ENCODE results near the gene CLSTN2.

The CLSTN2 gene

DNA sequence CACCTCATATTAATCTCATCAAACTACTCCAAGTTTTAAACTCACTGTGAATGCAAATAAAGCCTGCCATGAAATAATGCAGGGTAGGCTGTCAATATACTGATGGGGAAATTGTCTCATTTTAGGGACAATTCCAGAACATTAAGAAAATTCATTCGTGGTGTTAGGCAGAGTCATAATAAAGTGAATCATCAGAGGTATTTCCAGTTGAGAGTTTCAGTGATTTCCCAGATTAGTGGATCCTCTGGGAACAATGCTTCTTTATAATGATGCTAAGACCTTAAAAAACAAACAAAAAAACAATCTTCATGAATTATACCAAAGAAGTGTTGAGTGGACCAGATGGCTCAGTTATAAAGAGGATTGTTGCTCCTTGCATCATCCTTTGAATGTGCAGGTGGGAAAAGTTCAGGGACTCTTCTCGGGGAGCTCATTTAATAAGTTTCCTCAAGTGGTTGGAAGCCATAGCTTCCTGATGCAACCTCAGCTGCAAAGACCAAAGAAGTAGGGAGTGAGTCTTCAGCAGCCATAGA is 381.9 kb downstream of the CLSTN2 start:
- Histone ChIP-seq H3K4me1 (ENCODE audit: low read length) (no peaks in the 10 kb centered on the region), H3K9me2 (replicated peaks; ENCODE audit: insufficient read depth, low read length) (no peaks in the 10 kb centered on the region), H3K36me3 (replicated peaks; ENCODE audit: insufficient read depth, low read length) (no peaks in the 10 kb centered on the region), H3K79me2 (ENCODE audit: low read length) (no peaks in the 10 kb centered on the region), H3K27ac (ENCODE audit: low read length) (no peak overlapping the region), H3K4me3 (ENCODE audit: low read length) (no peak overlapping the region), H4K20me1 (ENCODE audit: insufficient read depth, low read length) (no peaks in the 10 kb centered on the region), H3F3A (ENCODE audit: insufficient read depth, low read length) (no peaks in the 10 kb centered on the region), H3K9me3 (replicated peaks; ENCODE audit: insufficient read depth, low read length) (no peaks in the 10 kb centered on the region), H3K27me3 (replicated peaks; ENCODE audit: insufficient read depth, low read length) (no peaks in the 10 kb centered on the region), H3K4me2 (ENCODE audit: low read depth, low read length) (no peak overlapping the region), H3K9ac (ENCODE audit: low read length) (no peak overlapping the region), H2AFZ (ENCODE audit: low read length) (no peak overlapping the region)
- DNase-seq = no peak
- TF ChIP-seq, protein P1, sequence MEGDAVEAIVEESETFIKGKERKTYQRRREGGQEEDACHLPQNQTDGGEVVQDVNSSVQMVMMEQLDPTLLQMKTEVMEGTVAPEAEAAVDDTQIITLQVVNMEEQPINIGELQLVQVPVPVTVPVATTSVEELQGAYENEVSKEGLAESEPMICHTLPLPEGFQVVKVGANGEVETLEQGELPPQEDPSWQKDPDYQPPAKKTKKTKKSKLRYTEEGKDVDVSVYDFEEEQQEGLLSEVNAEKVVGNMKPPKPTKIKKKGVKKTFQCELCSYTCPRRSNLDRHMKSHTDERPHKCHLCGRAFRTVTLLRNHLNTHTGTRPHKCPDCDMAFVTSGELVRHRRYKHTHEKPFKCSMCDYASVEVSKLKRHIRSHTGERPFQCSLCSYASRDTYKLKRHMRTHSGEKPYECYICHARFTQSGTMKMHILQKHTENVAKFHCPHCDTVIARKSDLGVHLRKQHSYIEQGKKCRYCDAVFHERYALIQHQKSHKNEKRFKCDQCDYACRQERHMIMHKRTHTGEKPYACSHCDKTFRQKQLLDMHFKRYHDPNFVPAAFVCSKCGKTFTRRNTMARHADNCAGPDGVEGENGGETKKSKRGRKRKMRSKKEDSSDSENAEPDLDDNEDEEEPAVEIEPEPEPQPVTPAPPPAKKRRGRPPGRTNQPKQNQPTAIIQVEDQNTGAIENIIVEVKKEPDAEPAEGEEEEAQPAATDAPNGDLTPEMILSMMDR (IDR thresholded peaks at IDR 0.05; ENCODE audit: low read length) = no peak
- TF ChIP-seq EZH2 (optimal IDR thresholded peaks at IDR 0.05; ENCODE audit: low read depth, low read length) (no peak), EZH2phosphoT487 (IDR thresholded peaks at IDR 0.05; ENCODE audit: low read length) (no peak)

DNA sequence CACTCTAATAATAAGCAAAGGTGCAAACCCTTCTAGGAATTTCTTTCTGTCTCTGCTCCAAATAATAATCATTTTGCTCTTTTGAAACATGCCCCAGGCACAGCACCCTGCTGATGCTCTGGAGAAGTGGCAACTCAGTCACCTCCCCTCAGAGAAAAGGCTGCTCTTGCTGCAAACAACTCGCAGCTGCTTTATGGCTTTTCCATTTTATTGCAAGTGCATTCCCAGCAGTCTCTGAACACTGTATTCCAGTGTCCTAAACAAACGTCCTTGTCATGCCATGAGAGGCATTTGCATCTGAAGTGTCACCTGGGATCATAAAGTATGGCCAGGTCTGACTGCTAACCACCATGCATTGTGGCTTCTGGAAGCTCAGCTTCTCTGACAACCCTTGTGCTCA is 384.8 kb downstream of the CLSTN2 start:
- Histone ChIP-seq H3K9ac (ENCODE audit: low read length) (no peak overlapping the region), H3K4me1 (ENCODE audit: low read length) (no peaks in the 10 kb centered on the region), H3F3A (ENCODE audit: insufficient read depth, low read length) (no peaks in the 10 kb centered on the region), H3K9me3 (replicated peaks; ENCODE audit: insufficient read depth, low read length) (no peaks in the 10 kb centered on the region), H3K36me3 (replicated peaks; ENCODE audit: insufficient read depth, low read length) (no peaks in the 10 kb centered on the region), H4K20me1 (ENCODE audit: insufficient read depth, low read length) (no peaks in the 10 kb centered on the region), H3K4me3 (ENCODE audit: low read length) (no peak overlapping the region), H3K79me2 (ENCODE audit: low read length) (no peaks in the 10 kb centered on the region), H3K9me2 (replicated peaks; ENCODE audit: insufficient read depth, low read length) (no peaks in the 10 kb centered on the region), H2AFZ (ENCODE audit: low read length) (no peak overlapping the region), H3K4me2 (ENCODE audit: low read depth, low read length) (no peak overlapping the region), H3K27ac (ENCODE audit: low read length) (no peak overlapping the region), H3K27me3 (replicated peaks; ENCODE audit: insufficient read depth, low read length) (no peaks in the 10 kb centered on the region)
- DNase-seq = no peak
- TF ChIP-seq EZH2 (optimal IDR thresholded peaks at IDR 0.05; ENCODE audit: low read depth, low read length) (no peak), EZH2phosphoT487 (IDR thresholded peaks at IDR 0.05; ENCODE audit: low read length) (no peak)
- TF ChIP-seq, protein P1 (IDR thresholded peaks at IDR 0.05; ENCODE audit: low read length) = no peak

DNA sequence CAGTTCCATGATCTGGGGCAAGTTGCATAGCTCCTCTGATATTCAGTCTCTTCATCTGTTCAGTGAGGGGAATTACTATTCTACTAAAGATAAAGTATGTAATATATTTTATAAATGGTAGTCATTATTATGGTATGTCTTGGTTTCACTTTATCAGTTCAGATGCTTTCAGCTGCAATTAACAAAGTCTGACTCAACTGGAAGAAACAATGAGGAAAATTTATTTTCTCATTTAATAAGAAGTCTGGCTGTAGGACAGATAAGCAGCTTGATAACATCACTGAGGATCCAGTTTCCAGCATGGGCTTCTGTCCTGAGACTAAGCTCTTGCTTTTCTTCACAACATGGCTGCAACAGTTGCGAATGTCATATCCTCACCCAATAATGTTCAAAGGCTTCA is 388.6 kb downstream of the CLSTN2 start:
- TF ChIP-seq EZH2phosphoT487 (IDR thresholded peaks at IDR 0.05; ENCODE audit: low read length) (no peak), EZH2 (optimal IDR thresholded peaks at IDR 0.05; ENCODE audit: low read depth, low read length) (no peak)
- TF ChIP-seq, protein P1 (IDR thresholded peaks at IDR 0.05; ENCODE audit: low read length) = no peak
- no peaks in the 10 kb centered on the region for H3K9me2 ChIP-seq (replicated peaks; ENCODE audit: insufficient read depth, low read length)
- no peak overlapping the region for H3K27ac ChIP-seq (ENCODE audit: low read length)
- no peaks in the 10 kb centered on the region for H3K79me2 ChIP-seq (ENCODE audit: low read length)
- no peaks in the 10 kb centered on the region for H3K9me3 ChIP-seq (replicated peaks; ENCODE audit: insufficient read depth, low read length)
- no peak for DNase-seq
- H3K4me1 ChIP-seq (ENCODE audit: low read length) = no peaks in the 10 kb centered on the region
- H3K4me3 ChIP-seq (ENCODE audit: low read length) = no peak overlapping the region
- H2AFZ ChIP-seq (ENCODE audit: low read length) = no peak overlapping the region
- H3F3A ChIP-seq (ENCODE audit: insufficient read depth, low read length) = no peaks in the 10 kb centered on the region
- no peak overlapping the region for H3K9ac ChIP-seq (ENCODE audit: low read length)
- no peaks in the 10 kb centered on the region for H3K27me3 ChIP-seq (replicated peaks; ENCODE audit: insufficient read depth, low read length)
- H4K20me1 ChIP-seq (ENCODE audit: insufficient read depth, low read length) = no peaks in the 10 kb centered on the region
- H3K4me2 ChIP-seq (ENCODE audit: low read depth, low read length) = no peak overlapping the region
- H3K36me3 ChIP-seq (replicated peaks; ENCODE audit: insufficient read depth, low read length) = no peaks in the 10 kb centered on the region

All from MM.1S (cell line).